NCI-H510A treated with DMSO at 0.1 percent for 48 hours (cell line): ENCODE results near the gene SPECC1.

ENCODE experiments used
- DNase-seq: peaks from one replicate; lab custom pipeline; 2025; lab: John Stamatoyannopoulos, UW

The SPECC1 gene

DNA sequence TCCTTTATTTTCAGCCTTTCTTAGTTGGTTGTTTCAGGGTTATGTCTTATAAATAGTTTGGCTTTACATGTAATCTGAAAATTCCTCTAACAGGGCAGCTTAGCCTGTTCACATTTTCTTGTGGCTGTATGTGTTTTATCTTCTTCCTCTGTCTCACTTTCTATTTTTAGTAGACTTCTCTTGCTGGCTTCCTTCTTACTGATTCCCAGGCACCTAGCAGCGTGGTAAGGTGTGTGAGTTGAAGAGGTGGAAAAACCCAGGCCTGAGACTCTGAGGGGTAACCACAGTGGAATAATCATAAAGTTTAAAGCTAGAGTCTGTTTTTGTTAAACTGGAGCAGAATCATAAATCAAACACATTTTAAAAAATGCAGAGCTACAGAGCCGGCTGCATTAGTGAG lies 267.3 kb downstream of the SPECC1 start:
- no peak for DNase-seq

DNA sequence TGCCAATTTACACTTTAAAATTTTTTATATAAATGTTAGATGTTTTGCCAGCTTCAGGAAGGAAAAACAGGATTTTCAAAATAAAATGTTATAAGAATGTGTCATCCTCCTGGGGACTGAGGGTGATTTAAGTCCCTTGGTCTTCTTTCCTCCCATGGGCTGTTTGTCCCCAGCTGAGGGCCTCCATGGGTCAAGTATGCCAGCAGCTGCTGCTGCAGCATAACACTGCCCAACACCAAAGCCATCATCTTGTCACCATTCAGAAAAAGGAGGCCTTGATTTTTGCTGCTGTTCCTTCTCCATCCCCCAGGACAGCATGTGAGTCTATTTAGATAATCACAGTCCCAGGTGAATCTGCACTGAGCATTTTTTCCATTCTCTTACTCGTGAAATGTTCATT lies 269.6 kb downstream of the SPECC1 start:
- DNase-seq: no peak

DNA sequence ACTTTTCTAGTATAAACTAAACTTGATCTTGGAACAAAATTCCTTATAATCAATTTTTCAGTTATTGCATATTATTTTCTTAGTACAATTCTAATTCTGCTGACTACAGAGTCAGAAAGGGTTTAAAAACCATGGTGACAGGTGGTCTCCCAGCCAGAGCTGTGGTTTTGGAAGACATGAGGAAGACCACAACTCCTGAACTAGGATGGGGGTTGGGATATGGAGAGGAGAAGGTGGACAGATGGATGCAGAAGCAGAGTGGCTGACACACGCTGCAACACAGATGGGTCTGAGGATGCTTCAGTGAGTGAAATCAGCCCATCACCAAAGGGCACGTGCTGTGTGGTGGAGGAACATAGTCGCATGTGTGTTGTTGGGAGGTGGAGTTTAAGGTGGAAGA lies 270.5 kb downstream of the SPECC1 start:
- DNase-seq: no peak

DNA sequence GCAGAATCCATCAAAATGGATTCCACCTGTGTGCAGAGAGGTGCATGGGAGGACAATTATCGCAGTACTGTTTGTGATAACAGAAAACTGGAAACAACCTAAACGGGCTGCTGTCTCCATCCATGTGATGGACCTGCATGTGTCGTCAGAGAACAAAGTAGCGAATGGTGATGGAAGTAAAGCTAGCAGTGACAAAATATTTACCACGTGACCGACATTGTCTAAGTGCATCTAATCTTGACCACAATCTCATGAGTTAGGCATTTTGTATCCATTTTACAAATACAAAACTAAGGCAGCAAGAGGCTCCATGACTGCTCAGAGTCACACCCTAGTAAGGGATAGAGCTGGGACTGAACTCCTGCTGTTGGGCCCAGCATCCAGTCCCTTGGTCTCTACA lies 270.9 kb downstream of the SPECC1 start:
- DNase-seq: no peak

DNA sequence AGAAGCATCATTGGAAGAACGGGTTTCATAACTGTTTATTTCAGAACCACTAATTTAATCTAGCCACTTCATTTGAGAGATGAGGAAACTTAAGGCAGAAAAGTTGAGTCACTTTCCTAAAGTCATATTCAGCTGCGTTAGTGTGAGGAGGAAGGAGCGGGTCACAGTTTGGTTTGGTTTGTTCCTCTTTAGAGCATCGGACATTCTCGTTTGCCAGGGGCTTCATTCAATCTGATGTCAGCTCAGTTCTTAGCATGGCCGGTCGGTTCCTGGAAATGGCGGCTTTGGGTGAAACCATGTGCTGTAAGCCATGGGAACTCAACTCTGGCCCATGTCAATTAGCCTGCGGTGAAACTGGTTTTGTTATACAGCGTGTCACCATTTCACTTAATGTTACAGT lies 271.7 kb downstream of the SPECC1 start:
- DNase-seq: no peak

DNA sequence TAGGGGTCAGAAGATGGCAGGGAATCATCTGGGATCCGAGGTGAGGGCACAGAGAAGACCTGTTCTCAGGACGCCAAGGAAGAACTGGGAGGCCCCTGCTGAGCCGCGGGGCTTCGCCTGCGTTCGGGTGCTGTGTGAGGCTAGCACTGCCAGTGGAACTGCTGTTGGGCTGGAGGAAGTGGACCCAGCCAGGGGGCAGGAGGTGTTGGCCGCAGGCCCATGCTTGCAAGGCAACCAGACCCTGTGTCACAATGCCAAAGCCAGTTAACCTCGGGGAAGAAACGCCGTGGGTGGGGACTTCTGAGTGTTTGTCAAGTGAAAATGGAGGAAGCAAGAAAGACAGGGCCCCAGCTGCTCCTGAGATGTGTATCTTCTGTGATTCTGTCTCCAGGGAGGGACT lies 272.7 kb downstream of the SPECC1 start:
- DNase-seq: no peak

DNA sequence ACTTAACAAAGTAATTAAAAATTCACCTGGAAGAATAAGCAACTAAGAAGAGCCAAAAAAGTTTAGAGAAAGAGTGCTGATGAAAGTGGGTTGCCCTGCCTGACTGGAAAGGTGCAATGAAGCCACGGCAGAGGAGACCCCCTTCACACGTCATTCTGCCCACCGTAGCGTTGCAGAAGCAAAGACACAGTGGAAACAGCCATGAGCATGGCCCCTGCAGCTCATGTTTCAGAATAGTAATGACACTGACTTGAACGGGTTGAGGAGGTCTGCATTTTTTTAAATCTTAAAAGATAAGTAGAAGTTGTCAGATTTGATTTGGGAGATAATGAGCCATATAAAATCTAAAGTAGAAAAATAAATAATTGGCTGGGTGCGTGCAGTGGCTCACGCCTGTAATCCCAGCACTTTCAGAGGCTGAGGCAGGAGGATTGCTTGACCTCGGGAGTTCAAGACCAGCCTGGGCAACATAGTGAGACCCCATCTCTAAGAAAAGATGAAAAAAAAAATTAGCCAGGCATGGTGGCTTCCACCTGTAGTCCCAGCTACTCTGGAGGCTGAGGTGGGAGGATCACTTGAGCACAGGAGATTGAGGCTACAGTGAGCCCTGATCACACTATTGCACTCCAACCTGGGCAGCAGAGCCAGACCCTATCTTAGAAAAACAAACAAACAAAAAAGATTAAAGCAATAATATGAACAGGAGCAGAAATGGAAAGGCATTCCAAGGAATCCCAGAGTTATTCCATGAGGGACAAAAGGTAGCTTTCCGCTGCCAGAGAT lies 273.6 kb downstream of the SPECC1 start:
- DNase-seq: no peak

DNA sequence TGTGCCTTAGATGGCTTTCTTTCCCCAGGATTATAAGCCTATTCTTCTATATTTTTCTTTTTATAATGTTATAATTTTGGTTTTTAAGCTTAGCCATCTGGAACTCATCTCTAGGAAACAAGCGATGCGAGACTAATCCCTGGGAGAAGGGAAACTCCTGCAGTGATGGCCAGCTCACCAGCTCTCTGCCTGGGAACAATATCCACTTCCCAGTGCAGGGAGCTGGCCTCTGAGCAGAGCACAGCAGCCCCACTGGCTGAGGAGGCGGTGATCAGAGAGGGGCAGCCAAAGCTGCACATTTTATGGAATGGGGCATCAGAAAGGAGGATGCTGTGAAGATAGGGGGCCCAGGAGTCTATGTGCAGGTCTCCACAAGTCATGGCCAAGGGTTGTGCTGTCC lies 274.9 kb downstream of the SPECC1 start:
- no peak for DNase-seq

DNA sequence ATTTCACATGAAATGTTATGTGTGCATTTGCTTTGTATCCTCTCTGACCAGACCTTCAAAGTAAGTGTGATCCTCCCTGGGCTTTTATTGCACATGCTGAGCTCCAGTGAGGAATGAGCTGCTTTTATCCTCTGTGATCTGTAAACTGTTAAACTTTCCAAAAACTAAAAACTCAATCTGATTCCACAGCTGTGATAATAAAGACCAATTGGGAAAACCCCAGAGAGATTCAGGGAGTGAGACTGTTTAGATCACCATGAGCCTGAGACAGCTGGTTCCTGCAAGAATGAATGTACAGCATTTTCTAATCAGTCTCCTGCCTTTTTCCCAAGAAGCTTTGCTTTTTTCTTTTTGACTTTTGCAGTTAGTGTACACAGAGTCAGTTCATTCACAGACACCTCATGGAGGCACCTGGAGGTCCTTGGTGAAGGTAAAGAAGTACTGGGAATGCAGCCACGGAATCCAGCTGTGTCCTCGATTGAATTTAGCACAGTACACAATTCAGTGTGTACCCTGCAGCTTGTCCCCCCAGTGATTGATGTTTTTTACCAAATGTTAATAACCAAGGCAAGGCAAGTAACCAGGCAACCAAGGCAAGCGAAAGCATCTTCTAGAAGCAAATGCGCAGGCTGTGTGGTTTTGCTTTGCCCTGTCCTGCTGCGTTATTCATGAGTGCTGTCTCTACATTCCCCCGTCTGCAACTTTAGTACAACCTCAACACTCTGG lies 275.6 kb downstream of the SPECC1 start:
- DNase-seq: no peak

DNA sequence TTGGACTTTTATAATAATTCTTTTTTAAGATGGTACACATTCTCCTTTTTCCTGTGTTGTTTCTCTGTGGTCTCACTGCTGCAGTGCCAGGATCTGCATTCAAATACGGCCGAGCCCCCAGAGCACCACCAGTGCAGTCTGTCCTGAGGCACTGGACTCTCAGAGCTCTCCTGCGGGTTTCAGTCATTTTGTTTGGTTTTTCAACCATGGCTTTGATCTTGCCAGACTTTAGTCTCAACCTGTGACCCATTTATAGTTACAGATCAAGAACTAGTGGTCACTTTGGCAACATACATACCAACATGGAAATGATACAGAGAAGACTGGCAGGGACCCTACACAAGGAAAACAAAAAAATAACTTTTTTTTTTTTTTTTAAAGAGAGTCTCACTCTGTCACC lies 280.8 kb downstream of the SPECC1 start:
- DNase-seq: no peak

DNA sequence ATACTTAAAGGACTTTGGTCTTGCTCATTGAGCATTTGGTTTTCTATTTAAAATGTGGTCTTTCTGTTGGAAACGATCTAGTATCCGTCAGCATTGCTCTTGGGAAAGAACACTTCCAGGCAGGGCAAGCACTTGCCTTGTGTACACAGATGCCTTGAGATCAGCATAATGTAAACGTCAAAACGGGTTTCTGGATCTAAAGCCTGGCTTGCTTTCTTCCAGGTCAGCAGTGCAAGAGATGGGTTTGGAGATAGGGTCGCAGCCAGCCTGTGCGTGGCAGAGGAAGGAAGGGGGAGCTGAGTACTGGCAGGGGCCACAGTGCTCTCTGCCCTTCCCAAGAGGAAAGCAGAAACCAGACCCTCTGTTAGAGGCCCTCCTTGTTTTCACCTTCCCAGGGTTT lies 282.7 kb downstream of the SPECC1 start:
- DNase-seq: peak; percentile 25

DNA sequence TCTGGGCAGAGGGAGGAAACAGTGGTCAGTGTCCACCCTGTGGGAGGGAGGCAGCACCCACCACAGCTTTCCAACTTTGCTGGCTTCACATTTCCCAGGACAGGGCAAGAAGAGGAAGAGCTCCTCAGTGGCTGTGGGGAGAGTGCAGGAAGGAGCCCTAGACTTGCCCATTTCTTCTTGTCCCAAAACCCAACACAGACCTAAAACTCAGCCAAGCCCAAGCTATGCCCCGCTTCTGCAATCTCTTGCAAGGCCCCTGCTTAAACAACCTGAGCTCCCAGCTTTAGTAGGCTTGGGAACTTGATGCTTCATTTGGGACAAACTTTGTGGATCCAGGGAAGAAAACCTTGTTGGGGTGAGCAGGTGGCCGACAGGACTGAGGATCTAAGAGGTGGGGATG lies 284.3 kb downstream of the SPECC1 start:
- DNase-seq: no peak

DNA sequence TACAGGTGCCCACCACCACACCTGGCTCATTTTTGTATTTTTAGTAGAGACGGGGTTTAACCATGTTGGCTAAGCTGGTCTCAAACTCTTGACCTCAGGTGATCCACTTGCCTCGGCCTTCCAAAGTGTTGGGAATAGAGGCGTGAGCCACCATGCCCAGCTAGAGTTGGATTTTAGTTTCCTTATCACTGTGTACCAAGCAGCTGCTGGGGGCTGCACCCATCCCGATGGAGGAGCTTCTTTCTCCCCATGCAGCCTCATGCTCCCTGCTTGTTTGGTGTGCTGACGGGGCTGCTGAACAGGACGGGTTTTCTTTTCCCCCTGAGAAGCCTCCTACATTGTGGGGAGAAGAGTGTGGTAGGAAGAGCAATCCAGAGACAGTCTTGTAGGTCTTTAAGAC lies 285.0 kb downstream of the SPECC1 start:
- no peak for DNase-seq

DNA sequence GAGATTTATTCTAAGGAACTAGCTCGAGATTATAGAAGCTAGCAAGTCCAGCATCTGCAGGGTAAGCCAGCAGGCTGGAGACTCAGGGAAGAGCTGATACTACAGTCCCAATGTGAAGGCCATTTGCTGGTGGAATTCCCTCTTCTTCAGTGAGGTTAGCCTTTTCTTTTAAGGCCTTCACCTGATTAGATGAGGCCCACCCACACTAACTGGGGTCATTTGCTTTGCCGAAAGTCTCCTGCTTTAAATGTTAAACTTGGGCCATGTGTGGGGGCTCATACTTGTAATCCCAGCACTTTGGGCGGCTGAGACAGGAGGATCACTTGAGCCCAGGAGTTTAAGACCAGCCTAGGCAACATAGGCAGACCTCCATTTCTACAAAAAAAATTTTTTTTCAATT lies 289.9 kb downstream of the SPECC1 start:
- DNase-seq: no peak

DNA sequence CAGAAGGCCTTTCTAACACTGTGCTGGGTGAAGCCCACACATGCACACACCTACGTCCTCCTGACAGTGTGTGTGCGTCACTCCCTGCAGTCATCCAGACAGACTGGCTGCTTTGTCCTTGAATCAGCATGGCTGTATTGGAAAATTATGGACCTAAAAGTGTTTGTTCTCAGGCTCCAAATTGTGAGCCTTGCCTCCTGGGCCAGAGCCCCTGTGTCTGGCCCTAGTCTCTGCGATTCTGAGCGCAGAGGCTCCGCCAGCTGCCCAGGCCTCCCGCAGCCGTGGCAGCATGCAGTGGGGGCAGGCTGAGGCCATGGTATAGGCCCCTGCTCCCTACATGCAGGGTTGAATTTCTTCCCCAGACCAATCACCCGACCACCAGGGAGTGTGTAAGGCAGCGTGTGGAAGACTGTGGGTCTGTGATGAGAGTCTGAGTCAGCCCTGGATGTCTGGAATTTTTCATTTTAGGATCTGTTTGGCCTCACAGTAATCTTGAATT lies 291.3 kb downstream of the SPECC1 start:
- no peak for DNase-seq

DNA sequence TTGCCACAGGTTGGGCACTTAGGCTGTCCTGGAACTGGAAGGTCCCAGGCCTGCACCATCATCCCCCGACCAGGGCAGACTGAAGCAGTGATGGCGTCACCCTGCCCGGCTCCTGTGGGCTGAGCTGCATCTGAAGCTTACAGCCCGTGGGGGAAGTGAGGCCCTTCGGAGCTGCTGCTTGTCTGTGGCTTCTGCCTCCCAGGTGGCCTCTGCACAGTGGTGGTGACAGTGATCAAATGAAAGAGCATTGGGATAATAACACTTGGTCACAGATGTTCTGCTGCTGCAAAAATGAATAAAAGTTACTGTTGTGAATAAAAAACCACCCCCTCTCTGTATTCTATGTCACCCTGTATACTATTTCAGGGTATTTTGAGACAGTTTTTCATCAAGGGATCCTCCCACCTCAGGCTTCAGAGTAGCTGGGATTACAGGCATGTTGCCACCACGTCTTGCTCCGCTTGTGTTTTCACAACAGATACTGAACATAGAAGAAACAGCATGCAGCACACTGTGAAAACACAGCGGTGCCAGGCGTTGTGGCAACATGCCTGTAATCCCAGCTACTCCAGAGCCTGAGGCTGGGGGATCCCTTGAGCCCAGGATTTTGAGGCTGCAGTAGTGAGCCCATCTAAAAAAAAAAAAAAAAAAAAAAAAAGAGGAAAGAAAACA lies 293.2 kb downstream of the SPECC1 start:
- DNase-seq: no peak

DNA sequence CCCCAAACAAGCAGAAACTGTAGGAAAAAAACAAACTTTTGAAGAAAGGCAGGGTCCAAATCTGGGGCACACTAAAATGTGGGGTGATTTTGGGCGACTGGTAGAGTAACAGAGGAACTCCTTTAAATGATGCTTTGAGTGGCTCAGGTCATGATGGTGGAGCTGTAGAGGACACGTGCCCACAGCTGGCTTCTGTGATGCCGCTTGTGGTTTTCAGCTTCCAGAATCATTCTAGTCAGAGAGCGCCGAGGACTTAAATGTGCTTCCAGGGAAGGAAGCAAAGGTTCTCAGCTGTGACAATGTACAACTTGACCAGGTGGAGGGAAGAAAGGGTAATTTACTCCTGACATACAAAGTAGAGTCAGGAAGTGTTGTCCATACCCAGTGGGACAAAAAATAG lies 295.8 kb downstream of the SPECC1 start:
- no peak for DNase-seq

DNA sequence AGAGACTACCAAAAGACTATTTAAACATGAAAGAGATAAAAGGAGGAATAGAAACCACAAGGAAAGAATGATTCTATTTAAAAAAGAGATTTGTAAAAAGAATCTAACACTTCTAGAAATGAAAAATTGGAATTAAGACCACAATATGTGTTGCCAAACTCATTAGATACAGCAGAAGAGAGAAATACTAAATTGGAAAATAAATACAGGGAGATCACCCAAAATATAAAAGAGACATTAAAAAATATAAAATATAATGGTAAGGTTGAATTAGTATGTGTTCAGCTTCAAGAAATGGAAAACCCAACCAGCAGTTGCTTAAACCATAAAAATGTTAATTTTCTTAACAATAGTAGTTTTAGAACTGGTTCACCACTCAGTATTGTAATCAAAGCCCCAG lies 297.8 kb downstream of the SPECC1 start:
- DNase-seq: no peak

DNA sequence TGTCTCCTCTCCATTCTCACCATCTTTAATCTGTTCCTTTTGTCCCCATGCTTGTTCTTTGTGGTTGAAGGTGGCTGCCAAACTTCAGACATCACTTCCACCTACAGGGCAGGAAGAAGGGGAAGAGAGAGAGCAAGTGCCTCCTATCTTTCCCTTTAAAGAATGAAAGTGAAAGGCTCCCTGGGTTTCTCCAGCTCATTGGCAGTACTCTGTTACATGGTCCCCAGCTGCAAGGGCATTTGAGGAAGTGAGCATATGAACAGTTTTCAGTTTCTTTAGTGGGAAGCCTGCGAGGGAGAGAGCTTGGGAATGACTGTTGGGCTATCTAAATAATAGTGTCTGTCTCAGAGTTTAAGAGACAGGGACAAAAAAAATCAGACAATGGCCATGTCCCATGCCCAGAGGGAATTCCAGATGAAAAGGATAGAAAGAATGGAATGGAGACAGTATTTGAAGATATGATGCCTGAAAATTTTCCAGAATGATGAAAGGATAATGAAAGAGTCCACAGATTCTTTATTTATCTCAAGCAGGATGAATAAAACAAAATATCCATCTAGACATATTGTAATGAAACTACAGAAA lies 298.3 kb downstream of the SPECC1 start:
- DNase-seq: no peak

DNA sequence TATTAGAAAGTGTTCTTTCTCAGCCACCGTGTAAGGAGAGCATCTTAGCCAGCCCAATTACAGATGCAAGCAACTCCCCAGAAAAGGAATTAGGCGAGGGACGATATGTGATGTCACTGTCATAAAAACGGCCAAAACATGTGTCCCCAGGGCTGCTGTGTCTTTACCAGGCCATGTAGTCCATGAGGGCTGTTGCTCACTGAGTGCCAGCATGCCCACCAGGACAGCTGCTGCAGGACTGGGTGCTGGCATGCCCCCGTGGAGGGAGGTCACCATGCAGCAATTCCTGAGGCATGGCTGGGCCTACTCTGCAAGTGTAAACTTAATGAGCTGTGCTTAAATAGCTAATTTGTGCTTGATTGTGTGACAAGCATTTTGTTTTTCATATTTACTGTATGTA lies 301.3 kb downstream of the SPECC1 start:
- DNase-seq: no peak

DNA sequence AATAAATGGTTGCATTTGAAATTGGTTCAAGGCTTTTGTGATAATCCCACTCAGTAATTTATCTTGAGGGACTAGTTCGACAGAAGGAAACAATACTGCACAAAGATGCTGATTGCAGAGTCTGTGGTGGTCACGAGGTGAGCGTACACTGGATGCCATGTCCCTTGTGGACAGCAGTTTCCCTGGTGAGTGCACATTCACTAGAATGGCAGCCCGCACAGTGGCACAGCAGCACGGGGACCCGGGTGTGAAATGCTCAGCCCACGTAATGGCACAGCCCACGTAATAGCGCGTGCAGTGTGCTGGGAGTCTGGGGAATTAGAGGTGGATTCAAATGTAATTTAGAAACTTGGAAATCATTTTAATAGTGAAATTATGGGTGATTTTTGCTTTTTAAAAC lies 304.1 kb downstream of the SPECC1 start:
- no peak for DNase-seq

DNA sequence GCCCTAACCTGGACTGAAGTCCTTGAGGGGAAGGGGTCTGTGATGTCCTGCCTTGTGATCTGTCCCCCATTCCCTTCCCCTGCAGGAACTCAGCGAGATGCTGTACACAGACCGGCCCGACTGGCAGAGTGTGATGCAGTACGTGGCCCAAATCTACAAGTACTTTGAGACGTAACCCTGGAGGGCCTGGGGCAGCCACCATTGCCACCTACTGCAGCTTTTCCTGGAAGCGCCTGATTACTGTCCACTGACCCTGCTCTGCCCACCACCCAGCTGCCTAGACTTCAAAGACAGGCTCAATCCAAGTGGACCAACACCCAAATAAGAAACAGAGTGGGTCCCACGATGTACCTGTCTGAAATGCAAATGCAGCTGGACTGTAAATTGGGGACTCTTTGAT lies 304.7 kb downstream of the SPECC1 start:
- no peak for DNase-seq

DNA sequence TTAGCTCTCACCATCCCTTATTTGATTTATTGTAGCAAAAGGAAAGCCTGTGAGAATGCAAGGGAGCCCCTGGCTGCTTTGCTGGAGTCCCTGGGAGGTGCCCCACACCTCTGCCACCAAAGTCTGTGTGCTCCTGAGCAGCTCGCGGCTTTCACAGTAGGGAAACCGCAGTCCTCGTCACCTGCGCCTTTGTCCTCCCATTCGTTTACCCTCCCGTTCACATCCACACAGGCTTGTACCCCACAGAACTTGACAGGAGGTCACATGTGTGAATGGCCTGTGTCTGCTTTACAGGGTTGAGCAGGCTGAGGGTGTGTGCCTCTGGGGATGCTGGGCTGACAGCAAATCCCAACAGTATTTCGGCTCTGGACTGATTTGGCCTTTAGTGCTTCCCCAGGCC lies 305.7 kb downstream of the SPECC1 start:
- DNase-seq: no peak
